Lower leg skin (tissue), 3 donors: Measurements from ENCODE around the gene SLC7A7.

Experiments
- CTCF ChIP-seq, 3 donors: fragments of 450-650 bp; IDR thresholded peaks; one replicate each; pipeline ENCODE4 v1.5.1; 2016; ENCODE audit warnings: antibody characterized with exemption in 3 of 3, mild to moderate bottlenecking in 3 of 3, moderate library complexity in 2 of 3
- POLR2A ChIP-seq, 2 donors: fragments of 450-650 bp; IDR thresholded peaks; one replicate each; pipeline ENCODE4 v1.6.1; 2016 to 2017; ENCODE audit warnings: antibody characterized with exemption in 2 of 2, mild to moderate bottlenecking in 1 of 2, moderate library complexity in 1 of 2

GRCh38 chr14:22766457-22767322 lies 48.5 kb downstream of the SLC7A7 start, which contains the start of gene OXA1L:
- TF ChIP-seq CTCF (IDR thresholded peaks at IDR 0.05) (peak in 1 of 3 donors; percentile 24), POLR2A (IDR thresholded peaks at IDR 0.05) (peak in 1 of 2 donors; percentile 1)
